ENCODE measurements around the gene ZDHHC12.

Gene ZDHHC12

GRCh38 chr9:128723866-128724743, at the start of gene ZDHHC12:
Gene ZDHHC12 (minus strand): TSS chr9:128724127. CDS start chr9:128724093, 34 bp downstream.
- in situ Hi-C loops (cut with HindIII; ENCODE audit: low sequenced_read_pairs): no loop called here

GRCh38 chr9:128773049-128773448, 49.1 kb upstream of the ZDHHC12 start:
- in situ Hi-C loops (cut with HindIII; ENCODE audit: low sequenced_read_pairs): no loop called here

GRCh38 chr9:128771745-128772519, 48.0 kb upstream of the ZDHHC12 start, which contains the start of gene ZER1:
Gene ZER1 (minus strand): TSS chr9:128771927. CDS start chr9:128755565, 16,362 bp downstream.
- in situ Hi-C loops (cut with HindIII; ENCODE audit: low sequenced_read_pairs): no loop called here

DNA sequence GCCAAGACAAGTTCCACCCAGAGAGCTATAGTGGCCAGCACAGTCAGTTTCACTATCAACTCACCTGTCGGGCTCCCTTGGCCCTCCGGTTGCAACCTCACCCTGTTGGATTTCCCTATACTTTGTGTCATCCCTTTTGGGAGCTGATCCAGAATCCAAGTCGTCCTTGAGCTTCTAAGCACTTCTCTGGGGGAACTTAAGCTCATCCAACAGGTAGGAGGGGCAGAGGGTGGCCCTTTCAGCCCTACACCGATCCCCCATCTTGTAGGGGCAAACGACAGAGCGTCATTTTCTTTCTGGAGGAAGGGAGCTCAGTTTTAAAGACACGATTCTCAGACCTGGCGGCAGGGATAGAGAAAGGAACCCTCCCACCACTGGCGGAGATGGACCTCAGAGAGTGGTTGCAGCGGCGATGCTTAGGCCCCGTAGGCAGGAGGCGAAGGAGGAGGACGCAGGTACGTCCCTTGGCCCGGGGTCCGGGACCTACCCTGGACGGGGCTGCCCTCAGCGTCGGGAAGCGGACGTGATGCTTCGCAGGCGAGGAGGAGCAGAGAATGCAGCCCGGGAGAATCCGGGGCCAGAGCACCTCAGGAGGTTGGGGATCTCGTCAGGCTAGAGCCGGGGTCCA, 47.3 kb upstream of the ZDHHC12 start:
- in situ Hi-C loops (cut with HindIII; ENCODE audit: low sequenced_read_pairs): no loop called here

DNA sequence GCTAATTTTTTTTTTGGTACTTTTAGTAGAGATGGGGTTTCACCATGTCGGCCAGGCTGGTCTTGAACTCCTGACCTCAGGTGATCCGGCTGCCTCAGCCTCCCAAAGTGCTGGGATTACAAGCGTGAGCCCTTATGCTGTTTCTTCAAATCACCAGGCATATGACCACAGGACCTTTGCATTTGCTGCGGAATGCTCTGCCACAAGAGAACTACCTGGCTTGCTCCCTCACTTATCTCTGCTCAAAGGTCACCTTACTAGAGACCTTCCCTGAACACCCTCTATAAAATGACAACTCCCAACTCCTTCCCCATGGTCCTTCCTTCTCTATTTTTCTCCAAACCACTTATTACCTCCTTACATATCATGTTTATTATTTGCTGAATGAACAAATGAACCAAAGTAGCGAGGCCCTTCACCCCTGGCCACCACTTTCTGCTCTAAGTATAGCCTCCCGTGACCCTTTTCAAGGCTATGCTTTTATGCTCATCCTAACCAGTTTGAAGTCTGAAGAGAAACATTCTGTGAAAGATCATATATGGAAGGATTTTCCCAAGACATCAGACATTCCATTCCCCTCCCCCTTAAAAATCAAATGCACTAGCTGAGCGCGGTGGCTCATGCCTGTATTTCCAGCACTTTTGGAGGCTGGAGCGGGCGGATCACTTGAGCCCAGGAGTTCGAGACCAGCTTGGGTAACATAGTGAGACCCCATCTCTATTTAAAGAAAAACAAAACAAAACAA, 46.5 kb upstream of the ZDHHC12 start:
- in situ Hi-C loops (cut with HindIII; ENCODE audit: low sequenced_read_pairs): no loop called here

DNA sequence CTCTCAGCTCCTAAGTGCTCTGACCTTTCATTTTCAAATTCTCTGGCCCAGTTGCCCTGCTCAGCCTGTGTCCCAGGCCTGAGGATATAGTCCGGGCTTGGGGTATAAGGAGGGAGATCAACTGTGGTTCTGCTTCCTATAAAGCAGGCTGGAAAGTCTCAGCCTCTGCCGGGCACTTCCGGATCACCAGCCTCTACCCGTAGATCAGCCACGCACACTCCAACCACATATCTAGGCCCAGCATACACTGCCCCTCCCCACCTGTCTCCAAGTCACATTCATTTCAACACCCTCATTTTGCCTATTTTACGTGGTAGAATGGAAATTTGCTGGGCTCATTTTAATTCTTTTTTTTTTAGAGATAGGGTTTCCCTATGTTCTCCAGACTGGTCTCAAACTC, 44.7 kb upstream of the ZDHHC12 start:
- in situ Hi-C loops (cut with HindIII; ENCODE audit: low sequenced_read_pairs): no loop called here

GRCh38 chr9:128765499-128765898, 41.6 kb upstream of the ZDHHC12 start:
- in situ Hi-C loops (cut with HindIII; ENCODE audit: low sequenced_read_pairs): no loop called here

DNA sequence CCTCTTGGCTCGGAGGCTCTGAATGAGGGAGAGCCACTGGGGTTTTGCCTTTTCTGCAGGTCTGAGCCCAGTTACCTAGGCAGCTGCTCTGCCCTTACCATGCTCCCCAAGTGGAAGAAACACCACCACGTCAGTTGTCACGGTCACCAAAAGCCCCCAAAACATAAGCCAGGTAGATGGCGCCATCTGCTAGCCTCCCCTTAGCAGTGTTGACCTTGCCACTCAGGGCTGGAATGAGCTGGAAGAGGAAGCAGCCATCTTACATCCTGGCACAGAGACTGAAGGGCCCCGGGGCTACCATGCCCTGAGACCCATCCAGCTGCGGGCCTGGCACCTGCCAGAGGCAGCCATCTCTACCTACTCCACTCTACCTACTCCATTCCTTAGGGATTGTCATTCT, 40.4 kb upstream of the ZDHHC12 start:
- in situ Hi-C loops (cut with HindIII; ENCODE audit: low sequenced_read_pairs): no loop called here

- in situ Hi-C loops (cut with HindIII; ENCODE audit: low sequenced_read_pairs): no loop called here
Measured at GRCh38 chr9:128762671-128763449, 38.9 kb upstream of the ZDHHC12 start.

- in situ Hi-C loops (cut with HindIII; ENCODE audit: low sequenced_read_pairs): no loop called here
Measured at GRCh38 chr9:128757602-128758001, 33.7 kb upstream of the ZDHHC12 start.

DNA sequence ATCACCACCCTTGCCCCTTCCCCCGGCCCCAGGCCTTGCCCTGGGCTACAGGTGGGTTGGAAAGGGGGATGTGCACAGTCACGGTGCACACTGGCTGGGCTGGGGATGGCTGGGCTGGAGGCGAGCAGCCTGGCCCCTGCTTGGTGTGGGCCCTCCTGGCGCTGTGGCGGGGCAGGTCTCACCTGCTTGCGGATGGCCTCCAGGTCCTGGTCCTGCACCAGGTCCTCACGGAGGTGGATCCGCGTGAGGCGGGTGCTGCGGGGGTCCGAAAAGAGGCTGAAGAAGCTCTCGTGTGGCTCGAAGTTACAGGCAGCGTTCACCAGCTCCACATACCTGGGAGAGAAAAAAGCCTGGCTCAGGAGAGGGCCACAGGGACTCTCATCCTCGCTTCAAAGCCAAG, 29.7 kb upstream of the ZDHHC12 start:
- in situ Hi-C loops (cut with HindIII; ENCODE audit: low sequenced_read_pairs): no loop called here

- in situ Hi-C loops (cut with HindIII; ENCODE audit: low sequenced_read_pairs): no loop called here
Measured at GRCh38 chr9:128750926-128751595, 27.1 kb upstream of the ZDHHC12 start.

- in situ Hi-C loops (cut with HindIII; ENCODE audit: low sequenced_read_pairs): no loop called here
Measured at GRCh38 chr9:128747241-128747640, 23.3 kb upstream of the ZDHHC12 start.

- in situ Hi-C loops (cut with HindIII; ENCODE audit: low sequenced_read_pairs): no loop called here
Measured at GRCh38 chr9:128743421-128743820, 19.5 kb upstream of the ZDHHC12 start.

DNA sequence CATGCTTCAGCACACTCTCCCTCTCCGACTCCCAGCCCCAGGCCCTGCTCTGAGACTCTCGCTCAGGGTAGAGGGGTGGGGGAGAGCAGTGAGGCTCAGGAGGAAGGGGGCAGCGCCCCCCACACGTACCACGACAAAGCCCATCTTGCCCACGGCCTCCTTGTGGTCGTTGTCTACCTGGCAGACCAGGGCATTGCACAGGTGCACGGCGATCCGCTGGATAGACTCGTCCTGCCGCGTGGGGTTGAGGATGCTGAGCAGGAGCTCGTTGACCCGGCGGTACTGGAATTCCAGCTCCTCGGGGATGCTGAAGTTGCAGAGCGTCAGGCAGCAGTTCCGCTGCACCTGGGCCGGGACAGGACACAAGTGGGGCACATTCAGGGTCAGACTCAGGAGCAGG, 18.5 kb upstream of the ZDHHC12 start:
- in situ Hi-C loops (cut with HindIII; ENCODE audit: low sequenced_read_pairs): no loop called here

DNA sequence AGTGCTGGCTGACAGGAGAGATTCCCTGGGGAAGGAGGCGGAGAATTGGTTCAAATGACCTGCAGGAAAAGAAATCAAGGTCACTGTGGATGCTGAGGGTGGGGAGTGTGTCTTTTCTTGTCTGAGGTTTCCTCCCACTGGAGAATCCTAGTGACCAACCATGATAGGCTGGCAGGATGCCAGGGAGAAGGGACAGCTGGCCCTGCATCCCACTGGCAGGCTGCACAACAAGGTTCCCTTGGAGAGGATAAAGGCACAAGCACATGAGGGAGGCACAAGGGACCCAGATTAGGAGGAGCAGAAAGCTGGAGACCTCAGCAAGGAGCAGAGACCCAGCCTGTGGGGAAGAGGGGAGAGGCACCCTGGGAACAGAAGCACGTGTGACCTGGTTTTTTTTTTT, 11.4 kb upstream of the ZDHHC12 start:
- in situ Hi-C loops (cut with HindIII; ENCODE audit: low sequenced_read_pairs): no loop called here

DNA sequence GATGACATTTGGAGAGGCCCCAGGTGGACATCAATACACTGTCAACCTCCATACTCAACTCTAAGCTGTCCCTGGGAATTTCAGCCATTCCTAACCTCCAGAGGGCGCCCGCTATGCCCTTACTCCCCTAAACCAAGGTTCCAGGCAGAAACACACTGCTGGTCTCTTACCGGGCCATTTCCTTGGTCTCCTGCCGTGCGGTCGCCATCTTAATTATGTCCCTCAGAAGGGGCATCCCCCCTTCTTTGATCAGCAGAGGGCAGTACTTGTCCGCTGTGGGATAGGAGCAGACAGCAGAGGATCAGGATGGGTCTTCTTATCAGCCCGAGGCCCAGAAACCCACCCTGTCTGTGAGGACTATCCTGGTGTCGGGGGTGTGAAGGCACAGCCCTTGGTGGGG, 9.3 kb upstream of the ZDHHC12 start:
- in situ Hi-C loops (cut with HindIII; ENCODE audit: low sequenced_read_pairs): no loop called here

GRCh38 chr9:128732576-128732975, 8.6 kb upstream of the ZDHHC12 start:
- in situ Hi-C loops (cut with HindIII; ENCODE audit: low sequenced_read_pairs): no loop called here

DNA sequence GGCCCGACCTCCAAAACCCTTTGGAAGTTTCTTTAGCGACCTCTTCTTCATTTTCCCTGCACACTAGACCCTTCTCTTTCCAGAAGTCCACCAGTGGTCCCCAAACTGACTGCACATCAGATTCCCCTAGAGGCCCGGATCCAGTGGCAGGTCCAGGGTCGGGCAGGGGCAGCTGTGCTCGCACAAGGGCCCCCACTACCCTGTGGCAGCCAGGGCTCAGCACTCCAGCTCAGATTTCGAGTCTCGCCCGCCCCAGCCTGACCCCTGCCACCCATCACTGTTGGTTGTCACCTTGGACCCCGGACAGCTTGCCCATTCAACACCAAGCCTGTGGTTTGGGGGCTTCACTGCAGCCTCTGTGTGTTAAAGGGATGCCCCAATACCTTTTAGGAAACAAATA, 7.8 kb upstream of the ZDHHC12 start:
- in situ Hi-C loops (cut with HindIII; ENCODE audit: low sequenced_read_pairs): no loop called here
